HG03139 (cell line): ENCODE measurements around the gene ARID1B.

Experiments
- ATAC-seq: cut with Tn5 transposase; IDR thresholded peaks from one replicate; pipeline ENCODE4 v1.9.1; 2021; ENCODE audit not compliant: unreplicated experiment

The ARID1B gene

DNA sequence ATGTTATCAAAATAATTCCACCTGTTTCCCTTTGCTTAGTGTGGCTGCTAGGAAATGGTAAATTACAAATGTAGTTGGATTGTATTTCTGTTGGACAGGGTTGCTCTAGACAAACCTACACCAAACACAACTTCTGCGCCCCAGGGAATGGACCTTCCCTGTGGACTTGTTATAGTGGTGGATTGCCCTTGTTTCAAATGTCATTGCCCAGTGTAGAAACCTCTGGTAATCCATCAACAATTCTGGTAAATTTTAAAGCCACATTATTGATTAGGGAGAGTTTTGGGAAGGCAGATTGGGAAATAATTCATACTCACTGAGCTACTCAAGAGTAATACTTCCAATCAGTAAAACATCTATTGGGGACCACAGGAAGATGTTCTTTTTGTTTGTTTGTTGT is 239.8 kb downstream of the ARID1B start:
- no peak for ATAC-seq

DNA sequence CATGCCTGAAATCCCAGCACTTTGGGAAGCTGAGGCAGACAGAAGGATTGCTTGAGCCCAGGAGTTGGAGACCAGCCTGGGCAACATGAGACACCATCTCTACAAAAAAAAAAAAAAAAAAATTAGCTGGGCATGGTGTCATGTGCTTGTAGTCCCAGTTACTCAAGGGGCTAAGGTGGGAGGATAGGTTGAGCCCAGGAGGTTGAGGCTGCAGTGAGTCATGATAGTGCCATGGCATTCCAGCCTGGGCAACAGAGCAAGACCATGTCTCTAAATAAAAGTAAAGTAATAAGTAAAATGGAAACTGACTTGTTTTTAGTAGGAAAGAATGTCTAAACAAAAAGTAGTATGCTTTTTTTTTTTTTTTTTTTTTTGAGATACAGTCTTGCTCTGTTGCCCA is 240.7 kb downstream of the ARID1B start:
- ATAC-seq: no peak

DNA sequence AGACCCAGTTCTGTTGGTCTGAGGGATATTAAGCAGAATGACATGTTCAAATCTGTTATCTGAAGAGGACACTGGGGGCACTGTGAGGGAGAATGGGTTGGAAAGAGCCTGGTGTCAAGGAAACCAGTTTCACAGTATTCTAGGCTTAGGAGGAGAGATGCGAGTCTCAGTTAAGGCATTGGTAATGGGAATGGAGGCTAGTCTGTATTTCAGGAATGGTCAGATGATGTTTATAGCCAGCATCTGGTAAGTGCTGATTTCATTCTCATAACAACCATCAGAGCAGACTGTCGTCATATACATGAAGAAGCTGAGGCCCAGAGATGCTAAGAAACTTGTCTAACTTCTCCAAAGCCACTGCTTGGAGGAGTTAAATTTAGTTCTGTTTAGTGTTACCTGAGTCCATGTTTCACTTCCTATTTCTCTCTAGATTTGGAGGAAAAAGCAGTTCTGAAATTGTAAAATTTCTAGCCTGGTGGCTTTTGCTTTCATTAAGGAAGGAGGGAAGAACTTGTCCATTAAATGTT is 242.0 kb downstream of the ARID1B start:
- no peak for ATAC-seq

DNA sequence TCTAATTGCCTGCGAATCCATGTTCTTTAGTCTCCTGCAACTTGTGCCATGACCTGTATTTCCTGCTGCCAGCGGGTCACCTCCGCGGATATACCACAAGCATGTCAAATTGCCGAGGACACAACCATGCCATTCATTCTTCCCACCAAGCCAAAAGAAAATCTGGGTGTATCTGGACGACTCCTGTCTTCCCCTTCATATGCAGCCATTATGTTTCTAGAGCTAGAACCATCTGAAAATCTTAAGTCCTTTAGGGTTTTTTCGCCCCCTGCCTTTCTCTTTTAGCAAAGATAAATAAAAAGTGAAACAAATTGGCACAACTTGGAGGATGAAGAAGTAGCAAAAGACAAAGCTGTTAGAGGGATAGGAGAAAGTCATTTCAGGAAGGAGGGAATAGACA is 242.6 kb downstream of the ARID1B start:
- ATAC-seq: no peak

DNA sequence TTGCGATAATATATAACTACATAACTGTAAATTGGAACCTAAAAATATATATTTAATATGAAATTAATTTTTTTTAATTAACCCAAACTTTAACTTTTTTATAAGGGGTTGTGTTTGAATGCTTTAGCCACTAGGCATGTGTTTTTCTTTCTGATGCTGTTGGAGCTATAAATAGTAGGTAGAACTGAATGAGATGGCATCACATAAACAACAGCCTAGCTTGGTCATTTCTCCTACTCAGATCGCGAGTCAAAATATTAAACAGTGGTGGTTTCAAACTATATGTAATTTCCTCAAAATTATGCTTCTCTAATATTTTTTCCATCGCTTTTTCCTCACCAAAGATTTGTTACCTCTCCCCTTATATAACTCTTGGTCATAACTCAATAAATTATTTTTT is 243.2 kb downstream of the ARID1B start:
- no peak for ATAC-seq

DNA sequence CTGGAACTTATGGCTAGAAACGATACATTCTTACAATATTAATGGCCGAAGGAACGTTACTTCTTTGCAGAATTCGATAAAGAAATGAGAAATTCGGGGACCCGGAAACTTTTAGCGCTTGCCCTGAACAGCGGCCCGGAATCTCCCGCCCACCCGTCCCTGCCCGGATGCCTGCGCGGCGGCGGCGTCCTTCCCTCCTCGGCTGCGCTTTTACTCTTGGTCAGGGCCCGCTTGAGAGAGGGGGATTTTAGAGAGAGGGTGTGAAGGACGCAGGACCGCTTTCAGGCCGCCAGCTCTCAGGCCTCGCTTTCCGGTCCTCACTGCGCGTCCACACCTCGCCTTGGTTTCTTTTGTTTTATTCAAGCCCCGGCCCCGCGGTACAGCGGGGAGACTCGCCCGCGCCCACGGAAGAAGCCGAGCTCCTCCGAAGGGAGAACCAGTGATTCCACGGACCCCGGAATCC is 243.7 kb downstream of the ARID1B start:
- ATAC-seq: peak; percentile 36

DNA sequence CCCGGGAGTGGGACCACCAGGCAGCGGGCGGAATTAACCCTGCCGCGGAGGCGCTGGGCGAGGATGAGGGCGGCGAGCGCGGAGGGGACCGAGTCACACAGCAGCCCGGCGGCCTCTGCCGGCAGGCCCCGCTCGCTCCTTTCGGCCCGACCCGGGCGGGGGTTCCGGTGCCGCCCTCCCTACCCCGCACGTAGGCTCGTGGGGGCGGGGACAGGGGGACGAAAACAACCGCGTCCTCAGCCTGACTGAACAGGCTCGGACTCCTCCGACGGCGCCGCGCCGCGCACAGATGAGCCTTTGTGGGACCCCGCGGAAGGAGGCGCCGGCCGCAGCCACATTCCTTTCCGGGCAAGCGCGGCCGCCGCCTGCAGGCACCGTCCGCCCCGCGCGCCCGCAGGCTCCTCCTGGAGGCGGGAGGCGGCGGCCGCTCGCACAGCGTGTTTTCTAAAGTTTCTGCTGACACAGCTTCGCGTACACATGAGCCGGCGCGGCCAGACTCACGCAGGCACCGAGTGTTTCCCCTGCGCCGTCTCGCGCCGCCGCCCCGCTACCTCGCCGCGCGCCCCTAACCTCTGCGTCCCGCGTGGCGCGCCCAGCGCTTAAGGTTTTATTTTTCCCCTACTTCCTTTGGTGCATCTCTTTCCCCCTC is 244.3 kb downstream of the ARID1B start:
- peak; percentile 73 for ATAC-seq

DNA sequence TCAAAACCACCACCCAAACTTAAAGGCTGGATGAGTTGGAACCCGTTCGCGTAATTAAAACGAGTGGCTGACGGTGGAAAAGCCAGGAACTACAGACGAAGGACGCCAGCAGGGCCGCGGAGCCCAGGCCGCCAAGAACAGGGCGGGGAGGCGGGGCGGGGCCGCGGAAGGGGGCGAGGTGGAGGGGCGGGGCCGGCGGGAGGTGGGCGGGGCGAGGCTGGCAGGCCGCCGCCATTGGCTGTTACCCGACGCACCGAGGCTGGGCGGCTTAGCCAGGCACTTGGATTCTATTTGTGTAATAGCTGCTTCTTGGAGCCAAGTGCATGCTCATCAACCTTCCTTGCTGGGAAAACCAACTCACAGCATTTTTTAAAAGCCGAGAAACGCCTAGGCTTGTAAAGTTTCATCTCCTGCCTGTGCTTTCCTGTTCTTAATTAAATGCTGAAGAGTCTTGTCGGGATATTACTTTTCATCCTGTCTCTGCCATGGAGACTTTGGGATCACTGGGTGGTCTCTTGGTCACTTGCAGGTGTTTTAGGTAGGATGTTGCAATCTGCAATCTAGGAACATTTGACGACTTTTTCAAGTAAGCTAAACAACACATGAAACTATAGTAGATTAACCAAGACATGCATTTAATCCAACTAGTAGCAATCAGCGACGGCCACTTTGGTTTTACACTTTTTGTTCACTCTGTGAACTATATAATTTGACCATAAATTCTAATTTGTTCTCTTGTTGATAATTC is 245.0 kb downstream of the ARID1B start:
- peak; percentile 42 for ATAC-seq

DNA sequence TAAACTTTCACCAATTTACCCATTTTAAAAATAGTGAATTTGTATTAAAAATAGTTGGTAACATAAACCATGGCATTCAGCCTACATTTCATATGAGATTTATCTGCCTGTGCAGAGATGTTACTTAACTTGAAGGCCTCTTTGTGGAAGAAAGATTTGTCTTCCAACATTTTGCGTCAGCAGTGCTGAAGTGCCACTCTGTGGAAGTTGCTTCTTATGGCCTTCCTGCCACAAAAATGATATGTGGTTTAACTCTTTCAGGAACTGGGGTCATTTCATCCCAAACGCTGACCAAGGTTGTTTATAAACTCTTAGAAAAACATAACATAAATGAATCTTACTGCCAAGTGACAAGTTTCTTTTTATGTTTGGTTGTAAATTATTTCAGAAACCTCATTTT is 246.8 kb downstream of the ARID1B start:
- no peak for ATAC-seq

DNA sequence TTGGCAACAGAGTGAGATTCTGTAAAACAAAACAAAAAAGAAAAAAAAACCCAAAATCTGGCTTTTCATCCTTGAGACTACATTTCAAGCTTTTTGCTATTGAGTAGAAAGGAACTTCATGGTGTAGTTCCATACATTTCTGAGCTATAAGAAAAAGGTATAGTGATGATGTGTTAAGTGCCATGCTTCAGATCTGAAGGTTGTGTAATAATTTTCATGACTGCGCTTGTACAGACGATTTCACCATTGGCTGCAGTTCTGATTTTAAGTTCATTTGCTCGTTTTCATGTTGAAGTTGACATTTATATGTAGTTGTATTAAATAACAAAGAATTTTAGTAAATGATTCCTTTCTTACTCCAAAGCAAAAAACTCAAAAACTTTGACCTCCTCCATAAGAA is 247.6 kb downstream of the ARID1B start:
- no peak for ATAC-seq

DNA sequence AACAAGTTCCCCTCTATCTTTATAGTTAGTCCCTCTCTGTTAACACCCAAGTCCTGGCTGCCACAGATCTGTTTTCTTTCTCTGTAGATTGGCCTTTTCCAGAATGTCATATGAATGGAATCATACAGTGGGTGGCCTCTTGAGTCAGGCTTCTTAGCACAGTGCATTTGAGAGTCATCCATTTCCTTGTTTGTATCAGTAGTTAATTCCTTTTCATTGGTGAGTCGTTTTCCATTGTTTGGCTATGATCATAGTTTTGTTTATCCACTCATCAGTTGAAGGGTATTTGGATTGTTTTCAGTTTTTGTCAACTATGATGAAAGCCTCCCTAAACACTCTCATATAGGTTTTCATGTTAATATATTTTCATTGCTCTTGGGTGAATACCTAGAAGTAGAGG is 248.3 kb downstream of the ARID1B start:
- ATAC-seq: no peak

DNA sequence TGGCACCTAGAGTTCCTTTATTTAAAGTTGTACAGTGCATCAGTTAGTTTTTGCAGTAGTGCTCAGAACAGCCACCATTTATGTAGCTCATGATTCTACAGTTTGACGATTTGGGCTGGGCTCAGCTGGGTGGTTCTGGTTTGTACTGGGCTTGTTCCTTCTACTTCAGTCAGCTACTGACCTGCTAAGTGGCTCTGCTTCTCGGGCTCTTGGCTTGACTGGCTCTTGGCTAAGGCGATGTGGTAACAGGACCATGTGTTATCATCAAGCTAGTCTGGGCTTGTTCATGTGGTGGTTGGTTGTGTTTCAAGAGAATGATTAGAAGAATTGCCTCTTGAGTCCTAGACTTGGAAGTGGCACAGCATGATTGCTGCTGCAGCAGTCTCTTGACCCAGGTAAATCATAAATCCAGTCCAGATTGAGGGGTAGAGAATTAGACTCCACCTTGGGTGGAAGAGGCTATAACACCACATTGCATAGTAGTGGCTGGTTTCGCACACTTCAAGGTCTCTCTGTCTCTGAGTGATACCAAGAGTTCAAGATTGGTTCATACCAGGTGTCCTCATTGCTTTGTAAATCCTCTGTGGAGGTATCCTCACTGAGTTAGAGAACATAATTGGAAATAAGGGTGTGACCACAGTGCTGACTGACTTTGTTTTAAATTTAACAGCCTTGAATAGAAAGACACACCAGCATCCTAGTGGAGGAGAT is 253.0 kb downstream of the ARID1B start:
- ATAC-seq: peak; percentile 59

DNA sequence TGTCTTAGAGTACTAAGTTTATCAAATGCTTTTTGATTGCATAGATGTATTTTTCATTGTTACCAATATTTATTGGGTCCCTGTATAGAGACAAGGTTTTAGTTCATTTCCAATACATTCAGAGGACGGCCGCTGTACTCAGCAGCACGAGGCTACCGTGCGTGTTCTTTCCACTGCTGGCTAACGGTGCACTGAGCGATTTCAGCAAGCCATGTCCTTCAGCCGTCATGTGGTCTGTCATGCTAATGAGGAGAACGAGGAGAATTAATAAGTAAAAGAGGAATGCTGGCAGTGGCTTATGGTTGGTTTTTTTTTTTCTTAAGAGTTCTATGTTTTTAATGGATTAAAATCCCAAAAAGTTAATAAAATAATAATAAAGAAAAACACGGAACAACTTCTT is 253.6 kb downstream of the ARID1B start:
- ATAC-seq: no peak

DNA sequence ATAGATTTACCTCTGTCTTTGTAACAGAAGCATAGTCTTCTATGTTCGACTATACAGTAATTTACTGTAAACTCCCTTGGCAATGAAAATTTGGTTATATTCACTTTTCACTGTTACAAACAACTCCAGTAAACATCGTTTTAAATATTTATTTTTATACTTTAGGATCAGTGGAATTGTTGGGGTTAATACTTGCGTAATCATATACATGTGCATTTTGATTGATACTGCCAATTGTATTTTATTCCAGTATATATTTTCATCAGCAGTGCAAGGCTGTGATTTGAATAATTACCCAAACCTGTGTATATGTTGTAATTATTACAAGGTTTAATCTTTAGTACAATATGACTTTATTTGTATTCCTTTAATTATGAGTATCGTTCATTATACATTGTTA is 255.7 kb downstream of the ARID1B start:
- no peak for ATAC-seq

DNA sequence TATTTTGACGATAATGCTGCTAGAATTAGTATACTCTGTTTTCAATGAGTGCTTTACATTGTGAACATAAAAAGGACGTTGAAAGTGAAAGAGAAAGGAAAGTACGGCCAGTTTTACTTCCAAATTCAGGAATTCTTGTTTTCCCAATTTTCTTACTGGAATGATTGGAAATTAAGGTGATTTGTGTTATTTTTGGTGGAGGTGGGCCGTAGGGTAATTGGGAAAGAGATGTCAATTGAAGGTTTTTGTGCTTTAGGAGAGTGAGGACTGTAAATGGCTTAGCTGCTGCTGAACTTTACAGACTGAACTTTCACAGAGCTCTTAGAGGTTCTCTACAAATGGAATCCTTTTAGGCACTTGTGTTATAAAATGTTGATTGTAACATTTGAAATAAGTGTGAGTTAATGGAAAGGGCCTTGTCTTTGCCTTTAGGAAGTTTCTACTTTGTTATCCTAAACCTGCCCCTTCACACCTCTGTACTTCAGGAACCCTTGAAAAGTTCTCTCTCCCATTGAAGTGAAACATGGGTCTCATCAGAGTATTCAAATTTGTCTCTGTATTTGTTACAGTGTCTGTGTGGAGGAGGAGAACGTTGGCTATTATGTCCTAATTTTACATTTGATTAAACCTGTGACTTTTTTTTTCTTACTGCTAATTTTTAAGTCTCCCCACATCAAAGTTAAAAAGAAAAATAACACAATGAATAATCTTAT is 256.4 kb downstream of the ARID1B start:
- no peak for ATAC-seq

DNA sequence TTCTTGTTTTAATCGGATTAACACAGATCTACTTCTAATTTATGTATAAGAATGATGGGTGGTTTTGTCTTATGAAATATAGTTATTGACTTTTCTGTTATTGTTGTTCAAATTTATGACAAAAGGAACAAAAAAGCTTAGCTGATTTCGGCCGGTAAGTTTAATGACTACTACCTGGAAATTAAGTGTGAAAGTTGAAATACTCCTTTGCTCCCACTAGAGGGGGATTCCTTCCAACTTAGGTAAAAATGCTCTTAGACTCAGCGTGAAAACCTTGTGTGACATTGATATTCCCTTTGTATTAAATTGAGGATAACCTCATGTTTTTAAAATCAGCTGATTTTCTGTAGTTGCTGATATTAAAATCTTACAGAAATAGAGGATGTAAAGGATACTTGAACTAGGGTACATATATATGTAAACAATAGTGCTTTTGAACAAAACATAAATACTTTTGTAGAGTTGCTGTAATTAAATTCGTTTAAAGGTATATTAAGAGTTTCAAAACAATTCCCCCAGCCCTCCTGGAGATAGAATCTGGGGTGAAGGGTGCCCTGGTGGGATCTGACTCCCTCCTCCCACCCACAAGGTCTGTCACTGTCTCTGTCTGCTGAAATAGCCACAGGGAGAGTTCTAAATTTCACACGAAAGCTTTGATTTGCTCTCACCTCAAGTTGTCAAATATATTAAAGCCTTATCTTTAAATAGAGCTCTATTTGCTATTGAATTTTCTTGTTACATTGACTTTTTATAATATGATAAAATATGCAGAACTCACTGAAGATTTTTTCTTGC is 257.5 kb downstream of the ARID1B start:
- no peak for ATAC-seq

DNA sequence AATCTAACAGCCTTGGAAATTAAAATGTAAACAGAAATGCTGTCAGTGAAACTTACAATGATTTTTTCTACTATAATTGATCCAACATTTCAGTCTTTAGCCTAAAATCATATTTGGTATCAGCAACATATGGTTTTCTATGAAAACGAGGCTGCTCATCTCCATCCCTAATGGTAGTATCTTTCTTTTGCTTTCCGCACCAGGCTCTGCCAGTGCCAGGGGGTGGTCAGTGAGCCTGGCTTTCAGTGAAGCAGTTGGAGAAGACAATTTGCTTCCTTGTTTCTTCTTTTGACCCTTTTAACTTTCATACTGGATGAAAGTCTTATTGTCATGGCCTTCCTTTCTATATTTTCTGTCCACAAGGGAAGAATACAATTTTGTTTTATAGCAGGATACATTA is 258.4 kb downstream of the ARID1B start:
- ATAC-seq: no peak

DNA sequence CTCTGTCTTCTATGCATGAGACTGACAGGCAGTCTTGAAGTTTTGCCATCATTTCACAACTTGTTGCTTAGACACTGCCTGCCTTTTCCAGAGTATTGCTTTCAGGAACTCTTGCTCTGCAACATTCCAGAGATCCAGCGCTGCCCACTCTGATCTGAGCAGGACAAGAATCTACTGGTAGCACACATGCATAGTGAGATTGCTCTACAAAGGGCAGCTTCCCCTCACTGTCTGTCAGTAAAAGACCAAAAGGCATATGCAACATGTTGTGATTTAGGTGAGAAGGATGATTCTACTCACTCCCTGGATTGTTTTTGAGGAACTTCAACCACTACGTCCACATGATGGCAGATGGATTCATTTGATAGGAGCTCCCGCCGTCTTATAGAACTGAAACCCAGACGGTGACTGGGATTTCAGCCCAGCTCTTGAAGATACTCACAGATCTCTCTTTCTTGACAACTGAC is 259.1 kb downstream of the ARID1B start:
- no peak for ATAC-seq

DNA sequence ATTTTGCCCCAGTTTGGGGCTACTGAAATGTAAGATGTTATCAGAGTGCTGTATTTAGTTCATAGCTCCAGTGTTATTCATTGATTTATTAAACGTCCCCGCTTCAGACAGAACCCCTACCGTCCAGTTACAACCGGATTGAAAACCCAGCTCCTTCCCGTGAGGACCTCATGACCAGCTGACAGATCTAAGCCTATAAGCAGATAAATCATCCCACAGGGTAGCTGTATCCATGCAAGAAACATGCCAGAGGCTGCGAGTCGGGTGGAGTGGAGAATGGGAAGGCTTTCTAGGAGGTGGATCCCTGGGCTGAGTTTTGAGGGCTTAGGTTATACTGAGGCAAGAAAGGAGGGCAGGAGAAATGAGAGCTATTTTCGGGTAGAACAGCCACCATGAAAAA is 260.0 kb downstream of the ARID1B start:
- ATAC-seq: no peak

DNA sequence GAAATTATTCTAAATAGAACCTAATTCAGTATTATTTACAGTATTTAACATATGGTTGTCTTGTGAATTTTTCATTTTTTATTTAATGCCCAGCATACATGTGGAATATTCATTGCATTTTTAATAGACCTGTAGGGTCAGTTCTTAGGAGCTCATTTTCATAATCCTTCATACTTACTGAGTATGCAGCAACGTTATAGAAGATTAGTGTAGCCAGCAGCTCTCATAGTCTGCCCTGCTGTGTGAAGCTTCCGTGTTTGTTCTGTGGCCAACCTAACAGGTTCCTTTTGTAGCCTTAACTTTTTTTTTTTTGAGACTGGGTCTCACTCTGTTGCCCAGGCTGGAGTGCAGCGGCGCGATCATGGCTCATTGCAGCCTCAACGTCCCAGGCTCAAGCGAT is 261.4 kb downstream of the ARID1B start:
- no peak for ATAC-seq
